CD4-positive, alpha-beta T cell treated with Interleukin-4 for 4 hours (primary cell): ENCODE measurements around the gene TAF9B.
"Not testable (repeated sequence)": the region's sequence is repeated elsewhere in the genome, so short reads cannot be mapped to it uniquely, and the experiment has no call there.

Source experiments
- DNase-seq: peaks from one replicate; pipeline ENCODE4 v3.0.0-alpha.2; 2020

Gene TAF9B, protein sequence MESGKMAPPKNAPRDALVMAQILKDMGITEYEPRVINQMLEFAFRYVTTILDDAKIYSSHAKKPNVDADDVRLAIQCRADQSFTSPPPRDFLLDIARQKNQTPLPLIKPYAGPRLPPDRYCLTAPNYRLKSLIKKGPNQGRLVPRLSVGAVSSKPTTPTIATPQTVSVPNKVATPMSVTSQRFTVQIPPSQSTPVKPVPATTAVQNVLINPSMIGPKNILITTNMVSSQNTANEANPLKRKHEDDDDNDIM

GRCh38 chrX:78139160-78140123, at the start of gene TAF9B:
TSS of gene TAF9B (minus strand) at chrX:78139650. CDS start at chrX:78139611, 39 bp downstream.
- DNase-seq: peak; percentile 81

- no peak for DNase-seq
Observed at GRCh38 chrX:78182881-78183280, 43.4 kb upstream of the TAF9B start.

GRCh38 chrX:78181307-78181706, 41.9 kb upstream of the TAF9B start:
- DNase-seq: no peak

DNA sequence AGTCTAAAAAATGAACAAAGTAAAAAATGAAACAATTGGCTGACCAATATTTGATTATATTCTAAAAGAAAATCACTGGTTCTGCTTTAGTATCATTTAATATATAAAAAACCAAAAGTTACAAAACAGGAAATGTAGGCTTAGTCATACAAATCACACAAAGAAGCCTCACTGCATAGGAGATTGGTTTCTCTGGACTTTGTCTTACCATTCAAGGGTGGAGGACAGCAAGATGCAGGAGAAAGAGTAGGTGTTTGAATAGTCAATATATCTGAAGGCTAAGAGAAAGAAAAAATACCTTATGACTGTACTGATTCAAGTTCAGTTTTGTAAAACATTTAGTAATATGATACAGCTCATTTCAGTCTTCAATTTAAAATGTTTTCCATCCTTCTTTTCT, 28.6 kb upstream of the TAF9B start:
- peak; percentile 0 for DNase-seq

DNA sequence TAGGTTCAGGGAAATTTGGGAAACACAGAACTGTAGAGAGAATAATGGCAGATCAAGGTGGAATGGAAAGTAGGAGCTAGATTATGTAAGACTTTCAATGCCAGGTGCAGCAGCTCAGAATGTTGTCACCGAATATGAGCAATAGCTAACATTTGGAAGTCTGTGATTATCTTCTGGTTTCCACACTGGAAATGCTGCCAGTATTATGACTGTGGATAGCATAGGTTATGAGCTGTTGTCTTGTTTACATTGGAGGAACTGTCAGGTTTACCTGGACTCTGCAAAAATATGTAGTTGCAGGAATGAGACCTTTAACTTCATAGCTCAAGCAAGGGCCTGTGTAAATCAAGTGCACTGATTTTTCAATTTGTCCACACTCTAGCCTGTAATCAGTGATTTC, 26.0 kb upstream of the TAF9B start:
- no peak for DNase-seq

DNA sequence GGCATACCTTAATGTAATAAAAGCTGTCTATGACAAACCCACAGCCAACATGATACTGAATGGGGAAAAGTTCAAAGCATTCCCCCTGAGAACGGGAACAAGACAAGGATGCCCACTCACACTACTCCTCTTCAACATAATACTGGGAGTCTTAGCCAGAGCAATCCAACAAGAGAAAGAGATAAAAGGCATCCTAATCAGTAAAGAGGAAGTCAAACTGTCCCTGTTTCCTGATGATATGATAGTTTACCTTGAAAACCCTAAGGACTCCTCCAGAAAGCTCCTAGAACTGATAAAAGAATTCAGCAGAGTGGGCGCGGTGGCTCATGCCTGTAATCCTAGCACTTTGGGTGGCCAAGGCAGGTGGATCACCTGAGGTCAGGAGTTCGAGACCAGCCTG, 23.7 kb upstream of the TAF9B start:
- not testable (repeated sequence) for DNase-seq

GRCh38 chrX:78160711-78161110, 21.3 kb upstream of the TAF9B start:
- DNase-seq: not testable (repeated sequence)

- not testable (repeated sequence) for DNase-seq
Observed at GRCh38 chrX:78157846-78158245, 18.4 kb upstream of the TAF9B start.

DNA sequence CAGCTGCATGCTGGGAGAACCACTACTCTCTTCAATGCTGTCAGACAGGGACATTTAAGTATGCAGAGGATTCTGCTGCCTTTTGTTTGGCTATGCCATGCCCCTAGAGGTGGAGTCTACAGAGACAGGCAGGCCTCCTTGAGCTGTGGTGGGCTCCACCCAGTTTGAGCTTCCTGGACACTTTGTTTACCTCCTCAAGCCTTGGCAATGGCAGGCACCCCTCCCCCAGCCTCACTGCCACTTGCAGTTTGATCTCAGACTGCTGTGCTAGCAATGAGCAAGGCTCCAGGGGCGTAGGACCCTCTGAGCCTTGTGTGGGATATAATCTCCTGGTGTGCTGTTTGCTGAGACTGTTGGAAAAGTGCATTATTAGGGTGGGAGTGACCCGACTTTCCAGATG, 17.9 kb upstream of the TAF9B start:
- peak; percentile 15 for DNase-seq

GRCh38 chrX:78147002-78147540, 7.6 kb upstream of the TAF9B start:
- not testable (repeated sequence) for DNase-seq

DNA sequence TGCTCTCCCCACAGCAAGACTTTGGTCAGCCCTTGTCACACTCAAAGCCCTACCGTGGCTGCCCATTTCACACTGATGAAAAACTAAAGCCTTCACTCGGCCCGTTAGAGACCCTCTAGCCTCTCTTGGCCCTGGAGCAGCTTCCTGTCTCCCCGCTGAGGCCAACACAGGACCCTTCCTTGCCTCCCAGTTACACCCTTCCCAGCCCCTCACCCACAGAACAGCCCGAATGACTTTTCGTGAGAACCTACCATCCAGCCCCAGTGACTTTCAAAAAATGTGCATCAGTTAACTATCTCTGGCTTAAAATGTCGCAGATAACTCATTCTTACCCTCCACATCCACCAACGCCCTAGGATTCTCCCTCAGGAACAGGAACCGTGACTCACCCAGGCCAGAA, 756 bp upstream of the TAF9B start:
- no peak for DNase-seq

DNA sequence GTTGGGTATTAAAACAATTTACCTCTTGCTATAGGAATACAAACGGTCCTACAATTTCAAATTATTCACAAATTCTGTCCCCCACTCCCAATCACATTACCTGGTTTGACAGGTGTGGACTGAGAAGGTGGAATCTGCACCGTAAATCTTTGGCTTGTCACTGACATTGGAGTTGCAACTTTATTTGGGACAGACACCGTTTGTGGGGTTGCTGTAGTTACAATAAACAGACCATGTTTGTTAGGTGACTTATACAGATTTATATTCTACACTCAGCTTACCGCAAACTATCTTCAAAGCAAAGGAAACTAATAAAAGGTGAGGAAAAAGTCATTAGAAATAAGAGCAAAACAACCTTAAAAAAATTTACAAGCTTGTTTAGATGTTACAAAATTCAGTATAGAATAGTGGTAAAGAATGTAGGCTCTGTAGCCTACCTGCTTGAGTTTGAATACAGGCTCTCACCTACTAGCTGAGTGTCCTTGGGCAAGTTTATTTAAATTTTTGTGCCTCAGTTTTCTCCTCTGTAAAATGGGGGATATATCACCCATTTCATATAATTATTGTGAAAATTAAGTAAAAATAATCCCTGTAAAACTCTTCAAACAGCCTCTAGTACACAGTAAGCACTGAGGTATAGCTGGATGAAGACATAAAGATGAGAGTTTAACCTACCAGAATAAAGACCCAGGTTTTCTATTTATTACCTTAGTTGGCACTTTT, 6.1 kb downstream of the TAF9B start:
- peak; percentile 32 for DNase-seq

GRCh38 chrX:78131117-78131516, 8.3 kb downstream of the TAF9B start:
- no peak for DNase-seq

- DNase-seq: no peak
Observed at GRCh38 chrX:78130396-78130795, 9.1 kb downstream of the TAF9B start.

- DNase-seq: no peak
Observed at GRCh38 chrX:78129714-78130113, 9.7 kb downstream of the TAF9B start.

DNA sequence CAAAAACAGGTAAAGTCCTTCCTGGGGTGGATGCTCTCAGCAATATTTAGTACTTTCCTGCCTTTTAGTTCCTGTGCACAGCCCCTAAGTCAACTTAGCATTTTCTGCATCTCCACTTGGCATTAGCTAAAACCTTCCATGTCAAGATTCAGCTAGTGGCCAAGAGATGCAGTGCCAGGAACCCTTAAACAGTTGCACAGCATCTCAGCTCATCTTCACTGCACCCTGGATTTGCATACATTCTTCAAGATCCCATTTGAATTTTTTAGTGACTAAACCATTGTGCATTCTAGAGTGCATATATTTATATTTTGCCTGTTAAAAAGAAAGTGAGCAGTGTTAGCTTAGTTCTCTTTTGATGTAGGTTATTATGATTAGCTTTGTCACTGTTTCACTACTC, 13.7 kb downstream of the TAF9B start:
- not testable (repeated sequence) for DNase-seq

GRCh38 chrX:78125148-78125547, 14.3 kb downstream of the TAF9B start:
- DNase-seq: no peak

GRCh38 chrX:78124307-78124706, 15.1 kb downstream of the TAF9B start:
- DNase-seq: no peak

- DNase-seq: peak; percentile 27
Observed at GRCh38 chrX:78123190-78123589, 16.3 kb downstream of the TAF9B start.

DNA sequence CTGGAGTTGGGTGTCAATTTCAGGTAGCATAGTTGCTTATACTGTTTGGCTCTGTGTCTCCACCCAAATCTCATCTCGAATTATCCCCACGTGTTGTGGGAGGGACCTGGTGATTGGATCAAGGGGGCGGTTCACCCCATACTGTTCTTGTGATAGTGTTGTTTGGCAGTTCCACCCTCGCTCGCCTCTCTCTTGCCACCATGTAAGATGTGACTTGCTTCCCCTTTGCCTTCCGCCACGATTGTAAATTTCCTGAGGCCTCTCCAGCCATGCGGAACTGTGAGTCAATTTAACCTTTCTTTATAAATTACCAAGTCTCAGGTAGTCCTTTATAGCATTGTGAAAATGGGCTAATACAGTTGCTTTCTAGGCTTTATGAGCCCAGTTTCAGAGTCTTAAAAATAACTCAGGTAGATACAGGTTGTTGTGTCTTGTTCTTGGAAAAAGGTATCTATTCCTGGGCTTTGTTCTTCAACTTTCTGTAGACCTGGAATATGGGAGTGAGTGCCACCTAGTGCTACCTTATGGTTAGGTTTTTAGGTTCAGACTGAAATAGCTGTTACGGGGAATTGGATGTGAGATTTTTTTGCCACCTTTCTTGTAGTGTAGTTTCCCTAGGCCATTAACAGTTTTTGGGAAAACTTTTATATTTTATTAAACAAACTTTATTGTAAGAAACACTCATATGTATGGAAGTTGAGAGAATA, 19.8 kb downstream of the TAF9B start:
- peak; percentile 5 for DNase-seq

GRCh38 chrX:78118628-78119027, 20.8 kb downstream of the TAF9B start:
- DNase-seq: no peak

- no peak for DNase-seq
Observed at GRCh38 chrX:78116766-78117165, 22.7 kb downstream of the TAF9B start.
